KMS-11 (cell line): ENCODE data around the gene USP11.

ENCODE experiments used
- H2AFZ ChIP-seq: fragments of 200-600 bp; sonication (generic); 2 replicates; pipeline ENCODE4 v1.6.1; 2016; ENCODE audit warnings: antibody characterized with exemption, mixed run types, low read depth
- H3K27ac ChIP-seq: fragments of 200-600 bp; sonication (generic); 2 replicates; pipeline ENCODE4 v1.6.1; 2016; ENCODE audit warnings: mild to moderate bottlenecking, mixed run types
- H3K27me3 ChIP-seq: fragments of 200-600 bp; sonication (generic); 2 replicates; pipeline ENCODE4 v1.6.1; 2017; ENCODE audit warnings: mild to moderate bottlenecking, low read depth, mixed run types, moderate library complexity; ENCODE audit not compliant: insufficient read depth
- H3K36me3 ChIP-seq: fragments of 200-600 bp; sonication (generic); 2 replicates; pipeline ENCODE4 v1.6.1; 2017; ENCODE audit warnings: mild to moderate bottlenecking, mixed run types; ENCODE audit not compliant: insufficient read depth
- H3K4me1 ChIP-seq: fragments of 200-600 bp; sonication (generic); 2 replicates; pipeline ENCODE4 v1.6.1; 2016; ENCODE audit warnings: mild to moderate bottlenecking, low read depth, mixed run types; ENCODE audit not compliant: poor library complexity, severe bottlenecking
- H3K4me2 ChIP-seq: fragments of 200-600 bp; sonication (generic); 2 replicates; pipeline ENCODE4 v1.7.0; 2016; ENCODE audit warnings: mild to moderate bottlenecking, mixed run types
- H3K4me3 ChIP-seq: fragments of 200-600 bp; sonication (generic); IDR thresholded peaks from 2 replicates; pipeline ENCODE4 v1.6.1; 2017; ENCODE audit warnings: low read depth, low read length, mixed read lengths; ENCODE audit not compliant: insufficient read depth
- H3K79me2 ChIP-seq: fragments of 200-600 bp; sonication (generic); 2 replicates; pipeline ENCODE4 v1.6.1; 2016; ENCODE audit warnings: low read depth, mixed run types; ENCODE audit not compliant: insufficient read depth
- H3K9ac ChIP-seq: fragments of 200-600 bp; sonication (generic); 2 replicates; pipeline ENCODE4 v1.6.1; 2016; ENCODE audit warnings: mild to moderate bottlenecking, mixed run types
- H4K20me1 ChIP-seq: fragments of 200-600 bp; sonication (generic); 2 replicates; pipeline ENCODE4 v1.6.1; 2016; ENCODE audit warnings: mild to moderate bottlenecking, mixed run types; ENCODE audit not compliant: insufficient read depth
- TF ChIP-seq, protein P1 (sequence below): fragments of 200-600 bp; sonication (generic); conservative IDR thresholded peaks from 2 replicates; pipeline ENCODE4 v1.6.1; 2017; ENCODE audit warnings: low read depth, mild to moderate bottlenecking, antibody characterized with exemption, low read length, moderate library complexity, mixed read lengths

The USP11 gene

DNA sequence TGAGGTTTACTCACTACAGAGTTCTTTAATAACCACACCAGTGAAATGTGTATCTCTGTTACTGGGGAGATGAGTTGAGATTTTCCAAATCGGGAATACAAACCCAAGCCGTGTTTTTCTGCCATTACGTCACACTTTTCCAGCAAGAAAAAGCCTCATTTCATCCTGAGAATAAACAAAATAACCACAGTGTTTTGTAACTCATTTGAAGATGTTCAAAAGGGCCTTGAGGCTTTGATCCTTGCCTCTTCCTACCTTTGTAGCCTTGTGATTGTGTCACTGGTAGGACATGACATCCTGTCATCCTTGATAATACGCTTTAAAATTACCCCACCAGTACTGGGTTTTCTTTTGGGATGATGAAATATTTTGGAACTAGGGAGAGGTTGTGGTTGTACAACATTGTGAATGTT, 2.9 kb downstream of the USP11 start:
- Histone ChIP-seq H3K9ac (no peak overlapping the region), H4K20me1 (no peaks in the 10 kb centered on the region)

DNA sequence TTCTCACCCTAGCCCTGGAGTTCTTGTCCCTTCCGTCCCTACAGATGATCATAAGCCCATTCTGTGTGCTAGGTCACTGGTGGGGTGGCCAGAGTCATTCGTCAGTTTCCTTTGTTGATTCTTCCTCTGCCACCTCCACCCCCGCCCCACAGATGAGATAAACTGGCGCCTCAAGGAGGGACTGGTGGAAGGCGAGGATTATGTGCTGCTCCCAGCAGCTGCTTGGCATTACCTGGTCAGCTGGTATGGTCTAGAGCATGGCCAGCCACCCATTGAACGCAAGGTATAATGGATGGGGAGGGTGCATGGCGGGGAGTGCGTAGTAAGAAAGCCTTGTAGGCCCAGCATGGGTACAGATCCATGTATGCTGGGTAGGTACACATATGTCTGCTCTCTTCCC, 6.4 kb downstream of the USP11 start:
- H3K27me3 ChIP-seq: no peaks in the 10 kb centered on the region
- TF ChIP-seq, protein P1, sequence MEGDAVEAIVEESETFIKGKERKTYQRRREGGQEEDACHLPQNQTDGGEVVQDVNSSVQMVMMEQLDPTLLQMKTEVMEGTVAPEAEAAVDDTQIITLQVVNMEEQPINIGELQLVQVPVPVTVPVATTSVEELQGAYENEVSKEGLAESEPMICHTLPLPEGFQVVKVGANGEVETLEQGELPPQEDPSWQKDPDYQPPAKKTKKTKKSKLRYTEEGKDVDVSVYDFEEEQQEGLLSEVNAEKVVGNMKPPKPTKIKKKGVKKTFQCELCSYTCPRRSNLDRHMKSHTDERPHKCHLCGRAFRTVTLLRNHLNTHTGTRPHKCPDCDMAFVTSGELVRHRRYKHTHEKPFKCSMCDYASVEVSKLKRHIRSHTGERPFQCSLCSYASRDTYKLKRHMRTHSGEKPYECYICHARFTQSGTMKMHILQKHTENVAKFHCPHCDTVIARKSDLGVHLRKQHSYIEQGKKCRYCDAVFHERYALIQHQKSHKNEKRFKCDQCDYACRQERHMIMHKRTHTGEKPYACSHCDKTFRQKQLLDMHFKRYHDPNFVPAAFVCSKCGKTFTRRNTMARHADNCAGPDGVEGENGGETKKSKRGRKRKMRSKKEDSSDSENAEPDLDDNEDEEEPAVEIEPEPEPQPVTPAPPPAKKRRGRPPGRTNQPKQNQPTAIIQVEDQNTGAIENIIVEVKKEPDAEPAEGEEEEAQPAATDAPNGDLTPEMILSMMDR: no peak
- no peak overlapping the region for H2AFZ ChIP-seq
- no peak overlapping the region for H3K4me2 ChIP-seq
- no peaks in the 10 kb centered on the region for H3K36me3 ChIP-seq
- peaks cover 6% of the 10 kb centered on the region for H3K4me1 ChIP-seq
- no peak overlapping the region for H3K4me3 ChIP-seq
- peaks cover 9% of the 10 kb centered on the region; the same call in 1 of the 2 replicates for H3K79me2 ChIP-seq
- H4K20me1 ChIP-seq: no peaks in the 10 kb centered on the region
- H3K27ac ChIP-seq: no peak overlapping the region
- H3K9ac ChIP-seq: no peak overlapping the region

More for the DNA sequence above, 2.9 kb downstream of the USP11 start:
- Histone ChIP-seq H3K4me3 (no peak overlapping the region), H3K4me2 (no peak overlapping the region), H3K4me1 (peaks cover 19% of the 10 kb centered on the region), H2AFZ (no peak overlapping the region), H3K27ac (no peak overlapping the region), H3K27me3 (no peaks in the 10 kb centered on the region), H3K79me2 (peaks cover 13% of the 10 kb centered on the region; the same call in 1 of the 2 replicates), H3K36me3 (no peaks in the 10 kb centered on the region)
- TF ChIP-seq, protein P1: no peak

DNA sequence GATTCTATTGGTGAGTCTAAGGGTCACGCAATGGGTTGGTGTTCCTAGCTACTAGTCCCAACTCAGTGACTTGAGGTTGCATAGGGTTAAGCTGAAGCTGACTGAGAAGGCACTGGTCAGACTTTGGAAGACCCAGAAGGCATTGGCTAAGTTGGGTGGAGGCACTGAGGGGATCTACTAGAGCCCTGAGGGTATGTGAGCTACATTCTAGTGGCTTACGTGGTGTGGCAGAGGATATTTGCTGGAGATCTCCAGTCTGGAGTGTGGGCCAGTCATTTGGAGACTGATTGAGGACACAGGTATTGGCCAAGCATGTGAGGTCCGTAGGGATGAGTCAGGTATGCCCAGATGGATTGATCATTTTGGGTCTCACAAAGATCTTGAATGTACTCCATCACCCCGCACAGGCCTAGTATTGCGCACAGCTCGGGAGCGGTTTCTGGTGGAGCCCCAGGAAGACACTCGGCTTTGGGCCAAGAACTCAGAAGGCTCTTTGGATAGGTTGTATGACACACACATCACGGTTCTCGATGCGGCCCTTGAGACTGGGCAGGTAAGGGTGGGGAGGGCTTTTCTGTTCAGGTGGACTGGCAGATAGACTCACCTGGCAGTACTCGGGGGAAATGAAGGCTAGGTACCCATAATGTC, 7.2 kb downstream of the USP11 start:
- TF ChIP-seq, protein P1: no peak
- Histone ChIP-seq H2AFZ (no peak overlapping the region), H3K4me3 (no peak overlapping the region), H3K4me1 (no peaks in the 10 kb centered on the region), H3K27ac (no peak overlapping the region), H3K79me2 (peaks cover under 1% of the 10 kb centered on the region; the same call in 1 of the 2 replicates), H3K36me3 (no peaks in the 10 kb centered on the region), H3K27me3 (no peaks in the 10 kb centered on the region), H4K20me1 (no peaks in the 10 kb centered on the region), H3K9ac (no peak overlapping the region), H3K4me2 (no peak overlapping the region)

DNA sequence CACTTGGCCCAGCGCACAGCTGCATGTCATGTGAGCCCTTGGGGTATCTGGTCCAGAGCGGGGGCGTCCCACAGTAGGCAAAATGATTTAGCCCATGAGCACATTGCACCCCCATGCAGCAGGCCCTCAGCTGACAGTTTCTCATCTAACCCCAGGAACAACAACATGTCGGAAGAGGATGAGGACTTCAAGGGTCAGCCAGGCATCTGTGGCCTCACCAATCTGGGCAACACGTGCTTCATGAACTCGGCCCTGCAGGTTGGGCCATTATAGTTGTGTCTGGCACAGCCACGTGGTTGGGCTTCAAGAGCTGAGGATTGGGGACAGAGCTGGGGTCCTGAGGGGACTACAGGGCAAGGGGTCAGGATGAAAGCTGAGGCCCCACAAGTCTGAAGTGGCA, 7.8 kb downstream of the USP11 start:
- H4K20me1 ChIP-seq: no peaks in the 10 kb centered on the region
- TF ChIP-seq, protein P1: no peak
- no peak overlapping the region for H3K9ac ChIP-seq
- H3K79me2 ChIP-seq: no peaks in the 10 kb centered on the region
- H3K27ac ChIP-seq: no peak overlapping the region
- no peak overlapping the region for H3K4me2 ChIP-seq
- H3K4me3 ChIP-seq: no peak overlapping the region
- no peak overlapping the region for H2AFZ ChIP-seq
- H3K27me3 ChIP-seq: no peaks in the 10 kb centered on the region
- no peaks in the 10 kb centered on the region for H3K36me3 ChIP-seq
- H3K4me1 ChIP-seq: no peaks in the 10 kb centered on the region
